ENCODE data around the gene ATP6V1G1.

Gene ATP6V1G1

DNA sequence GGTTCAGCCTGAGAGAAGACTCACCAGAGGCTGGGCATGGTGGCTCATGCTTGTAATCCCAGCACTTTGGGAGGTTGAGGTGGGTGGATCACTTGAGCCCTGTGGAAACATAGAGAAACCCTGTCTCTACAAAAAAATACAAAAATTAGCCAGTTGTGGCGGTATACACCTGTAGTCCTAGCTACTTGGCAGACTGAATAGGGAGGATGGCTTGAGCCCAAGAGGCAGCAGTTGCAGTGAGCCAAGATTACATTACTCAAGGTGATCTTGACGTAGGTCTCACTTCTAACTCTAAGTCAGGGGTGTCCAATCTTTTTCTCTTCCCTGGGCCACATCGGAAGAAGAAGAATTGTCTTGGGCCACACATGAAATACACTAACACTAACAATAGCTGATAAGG, 16.2 kb upstream of the ATP6V1G1 start:
- TF ChIP-seq RAD21 (IDR thresholded peaks at IDR 0.05; ENCODE audit: low read depth) (no peak), NFIC (IDR thresholded peaks at IDR 0.05) (no peak), YY1 (IDR thresholded peaks at IDR 0.05; ENCODE audit: low read depth) (no peak), CREB1 (IDR thresholded peaks at IDR 0.05; ENCODE audit: low read depth) (no peak), TEAD4 (IDR thresholded peaks at IDR 0.05) (no peak), FOXM1 (IDR thresholded peaks at IDR 0.05; ENCODE audit: borderline replicate concordance, low read depth) (no peak), TCF12 (IDR thresholded peaks at IDR 0.05; ENCODE audit: low read depth) (no peak), TAF1 (IDR thresholded peaks at IDR 0.05; ENCODE audit: low read depth) (no peak), CEBPB (IDR thresholded peaks at IDR 0.05) (no peak), EGR1 (IDR thresholded peaks at IDR 0.05) (no peak), EP300 (IDR thresholded peaks at IDR 0.05; ENCODE audit: borderline replicate concordance) (no peak), ZBTB7A (IDR thresholded peaks at IDR 0.05; ENCODE audit: low read depth) (no peak)
- TF ChIP-seq, protein P1, sequence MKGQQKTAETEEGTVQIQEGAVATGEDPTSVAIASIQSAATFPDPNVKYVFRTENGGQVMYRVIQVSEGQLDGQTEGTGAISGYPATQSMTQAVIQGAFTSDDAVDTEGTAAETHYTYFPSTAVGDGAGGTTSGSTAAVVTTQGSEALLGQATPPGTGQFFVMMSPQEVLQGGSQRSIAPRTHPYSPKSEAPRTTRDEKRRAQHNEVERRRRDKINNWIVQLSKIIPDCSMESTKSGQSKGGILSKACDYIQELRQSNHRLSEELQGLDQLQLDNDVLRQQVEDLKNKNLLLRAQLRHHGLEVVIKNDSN (IDR thresholded peaks at IDR 0.05): no peak
- TF ChIP-seq, protein P2, sequence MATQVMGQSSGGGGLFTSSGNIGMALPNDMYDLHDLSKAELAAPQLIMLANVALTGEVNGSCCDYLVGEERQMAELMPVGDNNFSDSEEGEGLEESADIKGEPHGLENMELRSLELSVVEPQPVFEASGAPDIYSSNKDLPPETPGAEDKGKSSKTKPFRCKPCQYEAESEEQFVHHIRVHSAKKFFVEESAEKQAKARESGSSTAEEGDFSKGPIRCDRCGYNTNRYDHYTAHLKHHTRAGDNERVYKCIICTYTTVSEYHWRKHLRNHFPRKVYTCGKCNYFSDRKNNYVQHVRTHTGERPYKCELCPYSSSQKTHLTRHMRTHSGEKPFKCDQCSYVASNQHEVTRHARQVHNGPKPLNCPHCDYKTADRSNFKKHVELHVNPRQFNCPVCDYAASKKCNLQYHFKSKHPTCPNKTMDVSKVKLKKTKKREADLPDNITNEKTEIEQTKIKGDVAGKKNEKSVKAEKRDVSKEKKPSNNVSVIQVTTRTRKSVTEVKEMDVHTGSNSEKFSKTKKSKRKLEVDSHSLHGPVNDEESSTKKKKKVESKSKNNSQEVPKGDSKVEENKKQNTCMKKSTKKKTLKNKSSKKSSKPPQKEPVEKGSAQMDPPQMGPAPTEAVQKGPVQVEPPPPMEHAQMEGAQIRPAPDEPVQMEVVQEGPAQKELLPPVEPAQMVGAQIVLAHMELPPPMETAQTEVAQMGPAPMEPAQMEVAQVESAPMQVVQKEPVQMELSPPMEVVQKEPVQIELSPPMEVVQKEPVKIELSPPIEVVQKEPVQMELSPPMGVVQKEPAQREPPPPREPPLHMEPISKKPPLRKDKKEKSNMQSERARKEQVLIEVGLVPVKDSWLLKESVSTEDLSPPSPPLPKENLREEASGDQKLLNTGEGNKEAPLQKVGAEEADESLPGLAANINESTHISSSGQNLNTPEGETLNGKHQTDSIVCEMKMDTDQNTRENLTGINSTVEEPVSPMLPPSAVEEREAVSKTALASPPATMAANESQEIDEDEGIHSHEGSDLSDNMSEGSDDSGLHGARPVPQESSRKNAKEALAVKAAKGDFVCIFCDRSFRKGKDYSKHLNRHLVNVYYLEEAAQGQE (IDR thresholded peaks at IDR 0.05; ENCODE audit: low read depth): no peak
- TF ChIP-seq, protein P3, sequence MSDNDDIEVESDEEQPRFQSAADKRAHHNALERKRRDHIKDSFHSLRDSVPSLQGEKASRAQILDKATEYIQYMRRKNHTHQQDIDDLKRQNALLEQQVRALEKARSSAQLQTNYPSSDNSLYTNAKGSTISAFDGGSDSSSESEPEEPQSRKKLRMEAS (IDR thresholded peaks at IDR 0.05): no peak

DNA sequence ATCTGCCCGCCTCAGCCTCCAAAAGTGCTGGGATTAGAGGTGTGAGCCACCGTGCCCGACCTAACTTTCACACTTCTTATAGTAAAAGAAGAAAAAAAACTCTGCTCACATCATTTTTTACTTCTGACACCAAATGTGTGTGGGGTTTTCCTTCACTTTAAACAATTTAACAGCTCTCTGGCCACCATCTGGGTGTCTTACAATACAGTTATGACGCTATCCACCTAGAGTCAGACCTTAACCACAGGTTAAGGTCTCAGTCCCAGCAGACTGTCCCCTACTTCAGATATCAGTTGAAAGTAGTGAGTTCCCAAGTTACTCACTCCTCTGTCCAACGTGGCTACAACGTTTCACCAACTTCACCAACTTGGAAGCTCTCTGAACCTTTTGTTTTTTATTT, 15.4 kb upstream of the ATP6V1G1 start:
- TF ChIP-seq ZBTB7A (IDR thresholded peaks at IDR 0.05; ENCODE audit: low read depth): no peak
- TF ChIP-seq, protein P1 (IDR thresholded peaks at IDR 0.05): no peak
- TF ChIP-seq NFIC (IDR thresholded peaks at IDR 0.05): no peak
- TF ChIP-seq EP300 (IDR thresholded peaks at IDR 0.05; ENCODE audit: borderline replicate concordance): no peak
- no peak for TF ChIP-seq TAF1 (IDR thresholded peaks at IDR 0.05; ENCODE audit: low read depth)
- TF ChIP-seq, protein P2 (IDR thresholded peaks at IDR 0.05; ENCODE audit: low read depth): no peak
- no peak for TF ChIP-seq CEBPB (IDR thresholded peaks at IDR 0.05)

DNA sequence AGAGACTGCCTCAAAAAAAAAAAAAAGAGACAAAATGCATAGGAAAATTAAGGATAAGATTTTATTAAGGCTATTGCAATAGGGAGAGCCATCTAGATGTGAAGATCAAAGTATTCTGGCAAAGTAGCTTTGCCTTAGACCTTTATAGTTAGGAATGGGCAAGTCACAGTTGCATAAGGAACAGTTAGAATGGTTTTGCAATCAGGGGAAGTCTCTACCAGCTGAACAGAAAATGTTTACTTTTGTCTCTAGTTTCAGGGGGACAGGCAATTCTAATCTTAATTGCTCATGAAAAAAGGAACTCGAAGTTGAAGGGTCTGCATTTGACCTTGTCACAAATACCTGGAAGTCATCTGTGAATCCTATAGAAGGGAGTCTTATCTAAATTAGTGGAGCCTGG, 13.1 kb upstream of the ATP6V1G1 start:
- no peak for TF ChIP-seq EP300 (IDR thresholded peaks at IDR 0.05; ENCODE audit: borderline replicate concordance)
- TF ChIP-seq RAD21 (IDR thresholded peaks at IDR 0.05; ENCODE audit: low read depth): no peak
- no peak for TF ChIP-seq YY1 (IDR thresholded peaks at IDR 0.05; ENCODE audit: low read depth)
- TF ChIP-seq, protein P3 (IDR thresholded peaks at IDR 0.05): no peak
- TF ChIP-seq CEBPB (IDR thresholded peaks at IDR 0.05): no peak
- no peak for TF ChIP-seq EGR1 (IDR thresholded peaks at IDR 0.05)
- no peak for TF ChIP-seq ZBTB7A (IDR thresholded peaks at IDR 0.05; ENCODE audit: low read depth)
- TF ChIP-seq TEAD4 (IDR thresholded peaks at IDR 0.05): no peak
- no peak for TF ChIP-seq TAF1 (IDR thresholded peaks at IDR 0.05; ENCODE audit: low read depth)
- TF ChIP-seq, protein P1 (IDR thresholded peaks at IDR 0.05): no peak
- TF ChIP-seq FOXM1 (IDR thresholded peaks at IDR 0.05; ENCODE audit: borderline replicate concordance, low read depth): no peak

DNA sequence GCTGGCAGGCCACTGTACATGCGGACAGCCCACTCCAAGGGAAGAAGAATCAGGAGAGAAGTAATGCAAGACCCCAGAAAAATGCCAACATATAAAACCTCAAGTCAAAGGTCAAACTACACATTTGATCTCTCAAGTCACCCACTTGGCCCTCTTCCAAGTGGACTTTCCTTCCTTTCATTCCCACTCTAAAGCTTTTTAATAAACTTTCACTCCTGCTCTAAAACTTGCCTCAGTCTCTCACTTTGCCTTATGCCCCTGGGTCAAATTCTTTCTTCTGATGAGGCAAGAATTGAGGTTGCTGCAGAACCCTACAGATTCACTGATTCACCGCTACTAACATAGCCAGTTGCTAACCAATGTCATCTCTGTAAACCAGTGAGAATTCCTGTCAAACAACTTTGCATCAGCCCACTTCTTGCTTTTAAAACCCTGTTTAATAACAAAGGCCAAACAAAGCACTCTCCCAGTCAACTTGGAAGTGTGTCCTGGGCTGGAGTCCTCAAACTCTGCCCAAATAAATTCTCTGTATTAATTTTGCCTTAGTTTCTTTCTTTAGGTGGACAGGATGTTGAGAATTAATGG, 6.9 kb upstream of the ATP6V1G1 start:
- no peak for TF ChIP-seq CREB1 (IDR thresholded peaks at IDR 0.05; ENCODE audit: low read depth)
- TF ChIP-seq, protein P1 (IDR thresholded peaks at IDR 0.05): no peak
- no peak for TF ChIP-seq FOXM1 (IDR thresholded peaks at IDR 0.05; ENCODE audit: borderline replicate concordance, low read depth)
- TF ChIP-seq, protein P2 (IDR thresholded peaks at IDR 0.05; ENCODE audit: low read depth): no peak
- no peak for TF ChIP-seq EGR1 (IDR thresholded peaks at IDR 0.05)
- TF ChIP-seq, protein P3 (IDR thresholded peaks at IDR 0.05): no peak
- no peak for TF ChIP-seq EP300 (IDR thresholded peaks at IDR 0.05; ENCODE audit: borderline replicate concordance)
